ENCODE measurements around the gene PRDM11.

Gene PRDM11

DNA sequence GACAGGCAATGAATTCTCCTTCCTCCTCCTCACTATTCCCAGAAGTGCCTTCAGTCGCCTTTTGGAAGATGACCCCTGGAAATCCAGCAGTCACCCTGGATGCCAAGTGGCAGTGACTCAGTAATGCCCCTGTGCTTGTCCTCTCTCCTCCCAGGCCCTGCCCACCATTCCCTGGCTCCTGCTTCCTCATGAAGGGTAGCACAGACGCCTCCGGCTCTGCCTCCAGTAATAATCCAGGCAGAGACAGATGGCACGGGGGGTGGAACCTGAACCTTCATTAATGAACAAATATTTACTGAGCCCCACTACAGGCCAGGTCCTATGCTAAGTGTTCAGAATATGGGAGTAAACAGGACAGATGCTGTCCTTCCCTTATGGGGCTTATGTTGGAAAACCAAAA lies 116.5 kb downstream of the PRDM11 start:
- TF ChIP-seq EZH2 (IDR thresholded peaks at IDR 0.05; ENCODE audit: borderline replicate concordance, low read depth, low read length, severe bottlenecking): no peak
- TF ChIP-seq, protein P1, sequence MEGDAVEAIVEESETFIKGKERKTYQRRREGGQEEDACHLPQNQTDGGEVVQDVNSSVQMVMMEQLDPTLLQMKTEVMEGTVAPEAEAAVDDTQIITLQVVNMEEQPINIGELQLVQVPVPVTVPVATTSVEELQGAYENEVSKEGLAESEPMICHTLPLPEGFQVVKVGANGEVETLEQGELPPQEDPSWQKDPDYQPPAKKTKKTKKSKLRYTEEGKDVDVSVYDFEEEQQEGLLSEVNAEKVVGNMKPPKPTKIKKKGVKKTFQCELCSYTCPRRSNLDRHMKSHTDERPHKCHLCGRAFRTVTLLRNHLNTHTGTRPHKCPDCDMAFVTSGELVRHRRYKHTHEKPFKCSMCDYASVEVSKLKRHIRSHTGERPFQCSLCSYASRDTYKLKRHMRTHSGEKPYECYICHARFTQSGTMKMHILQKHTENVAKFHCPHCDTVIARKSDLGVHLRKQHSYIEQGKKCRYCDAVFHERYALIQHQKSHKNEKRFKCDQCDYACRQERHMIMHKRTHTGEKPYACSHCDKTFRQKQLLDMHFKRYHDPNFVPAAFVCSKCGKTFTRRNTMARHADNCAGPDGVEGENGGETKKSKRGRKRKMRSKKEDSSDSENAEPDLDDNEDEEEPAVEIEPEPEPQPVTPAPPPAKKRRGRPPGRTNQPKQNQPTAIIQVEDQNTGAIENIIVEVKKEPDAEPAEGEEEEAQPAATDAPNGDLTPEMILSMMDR (IDR thresholded peaks at IDR 0.05; ENCODE audit: borderline replicate concordance, extremely low read depth, low read length, poor library complexity, severe bottlenecking): no peak
- Histone ChIP-seq H3K27me3 (ENCODE audit: insufficient read depth, low read length, poor library complexity) (peaks cover 11% of the 10 kb centered on the region), H3K27ac (ENCODE audit: low read length) (no peak overlapping the region), H2AFZ (ENCODE audit: low read depth, low read length) (no peak overlapping the region), H4K20me1 (ENCODE audit: insufficient read depth, low read length) (no peaks in the 10 kb centered on the region), H3K79me2 (ENCODE audit: insufficient read depth, low read length) (no peaks in the 10 kb centered on the region), H3K36me3 (ENCODE audit: insufficient read depth, low read length) (no peaks in the 10 kb centered on the region), H3K4me2 (ENCODE audit: insufficient read depth, low read length) (no peak overlapping the region), H3K4me3 (ENCODE audit: low read depth in 1 of 2, low read length in 2 of 2) (no peak overlapping the region), H3K9ac (ENCODE audit: low read depth, low read length) (no peak overlapping the region), H3K4me1 (ENCODE audit: insufficient read depth, low read length) (no peaks in the 10 kb centered on the region), H3K9me3 (ENCODE audit: insufficient read depth, low read length, severe bottlenecking) (no peaks in the 10 kb centered on the region)
- no peak for ATAC-seq (ENCODE audit: insufficient read depth, low read depth)
- no peak for DNase-seq

DNA sequence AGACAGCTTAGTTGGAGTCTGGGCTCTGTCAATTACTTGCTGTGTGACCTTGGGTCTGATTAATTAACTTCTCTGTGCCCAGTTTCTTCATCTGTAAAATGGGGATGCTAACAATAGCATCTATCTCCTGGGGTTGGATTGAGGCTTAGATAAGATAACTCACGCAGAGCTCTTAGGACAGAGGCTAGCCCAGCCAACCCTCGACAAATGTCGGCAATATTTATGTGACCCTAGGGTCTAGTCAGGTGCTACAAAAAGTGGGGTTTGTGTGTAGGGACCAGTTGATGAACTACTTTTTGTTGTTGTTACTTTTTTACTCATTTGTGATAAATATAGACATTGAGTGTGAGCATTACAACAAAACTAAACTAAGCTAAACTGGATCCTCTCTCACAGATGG lies 117.3 kb downstream of the PRDM11 start:
- ATAC-seq (ENCODE audit: insufficient read depth, low read depth): no peak
- H4K20me1 ChIP-seq (ENCODE audit: insufficient read depth, low read length): no peaks in the 10 kb centered on the region
- no peak overlapping the region for H2AFZ ChIP-seq (ENCODE audit: low read depth, low read length)
- no peaks in the 10 kb centered on the region for H3K4me1 ChIP-seq (ENCODE audit: insufficient read depth, low read length)
- no peaks in the 10 kb centered on the region for H3K79me2 ChIP-seq (ENCODE audit: insufficient read depth, low read length)
- H3K4me2 ChIP-seq (ENCODE audit: insufficient read depth, low read length): no peak overlapping the region
- no peak for DNase-seq
- H3K9ac ChIP-seq (ENCODE audit: low read depth, low read length): no peak overlapping the region
- H3K9me3 ChIP-seq (ENCODE audit: insufficient read depth, low read length, severe bottlenecking): no peaks in the 10 kb centered on the region
- H3K27me3 ChIP-seq (ENCODE audit: insufficient read depth, low read length, poor library complexity): peaks cover 11% of the 10 kb centered on the region
- no peak overlapping the region for H3K4me3 ChIP-seq (ENCODE audit: low read depth in 1 of 2, low read length in 2 of 2)
- H3K27ac ChIP-seq (ENCODE audit: low read length): no peak overlapping the region
- H3K36me3 ChIP-seq (ENCODE audit: insufficient read depth, low read length): no peaks in the 10 kb centered on the region
- TF ChIP-seq, protein P1 (IDR thresholded peaks at IDR 0.05; ENCODE audit: borderline replicate concordance, extremely low read depth, low read length, poor library complexity, severe bottlenecking): no peak
- no peak for TF ChIP-seq EZH2 (IDR thresholded peaks at IDR 0.05; ENCODE audit: borderline replicate concordance, low read depth, low read length, severe bottlenecking)

DNA sequence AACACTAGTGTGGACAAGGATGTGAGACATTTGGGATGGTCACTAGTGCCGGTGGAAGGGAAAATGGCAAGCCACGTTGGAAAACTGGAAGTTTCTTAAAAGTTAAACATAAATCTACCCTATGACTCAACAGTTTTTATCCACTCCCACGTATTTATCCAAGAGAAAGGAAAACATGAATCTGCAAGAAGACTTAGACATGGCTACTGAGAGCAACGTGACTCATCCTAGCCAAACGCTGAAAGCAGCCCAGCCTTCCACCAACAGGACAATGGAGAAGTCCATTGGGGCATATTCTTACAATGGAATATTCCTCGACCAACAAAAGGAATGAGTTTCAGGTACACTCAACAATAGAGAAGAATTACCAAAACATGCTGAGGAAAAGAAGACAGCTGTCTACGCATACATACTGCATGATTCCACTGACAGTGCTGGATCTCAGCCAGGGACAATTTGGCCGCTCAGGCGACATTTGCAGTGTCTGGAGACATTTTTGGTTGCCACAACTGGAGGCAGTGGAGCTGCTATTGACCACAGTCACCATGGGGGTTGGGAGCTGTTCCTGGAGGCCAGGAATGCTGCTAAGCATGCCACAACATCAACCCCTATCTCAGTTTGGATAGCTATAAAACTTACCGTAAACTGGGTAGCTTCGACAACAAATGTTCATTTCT lies 118.5 kb downstream of the PRDM11 start:
- DNase-seq (no peak), ATAC-seq (ENCODE audit: insufficient read depth, low read depth) (no peak)
- Histone ChIP-seq H3K27me3 (ENCODE audit: insufficient read depth, low read length, poor library complexity) (peaks cover 12% of the 10 kb centered on the region), H2AFZ (ENCODE audit: low read depth, low read length) (no peak overlapping the region), H3K9ac (ENCODE audit: low read depth, low read length) (no peak overlapping the region), H3K79me2 (ENCODE audit: insufficient read depth, low read length) (no peaks in the 10 kb centered on the region), H3K9me3 (ENCODE audit: insufficient read depth, low read length, severe bottlenecking) (no peaks in the 10 kb centered on the region), H3K4me1 (ENCODE audit: insufficient read depth, low read length) (no peaks in the 10 kb centered on the region), H4K20me1 (ENCODE audit: insufficient read depth, low read length) (no peaks in the 10 kb centered on the region), H3K27ac (ENCODE audit: low read length) (no peak overlapping the region), H3K4me3 (ENCODE audit: low read depth in 1 of 2, low read length in 2 of 2) (no peak overlapping the region), H3K4me2 (ENCODE audit: insufficient read depth, low read length) (no peak overlapping the region), H3K36me3 (ENCODE audit: insufficient read depth, low read length) (no peaks in the 10 kb centered on the region)
- TF ChIP-seq EZH2 (IDR thresholded peaks at IDR 0.05; ENCODE audit: borderline replicate concordance, low read depth, low read length, severe bottlenecking): no peak
- TF ChIP-seq, protein P1 (IDR thresholded peaks at IDR 0.05; ENCODE audit: borderline replicate concordance, extremely low read depth, low read length, poor library complexity, severe bottlenecking): no peak

Data from DND-41 (cell line).